Measurements from ENCODE around the gene HADHA.
A peak's percentile ranks its signal among the peaks of the same experiment; 100 is the strongest.

HADHA gene

GRCh38 chr2:26244309-26245230, at the start of gene HADHA, which contains the start of gene HADHB:
HADHA (minus strand) TSS chr2:26244632; CDS start chr2:26244596, 36 bp downstream.
HADHB (plus strand) TSS chr2:26244939; CDS start chr2:26254255, 9,316 bp downstream.
- CTCF ChIA-PET = interaction anchor here (0.9 to 1.5 kb wide), 3 partner anchors 30 to 86 kb away, joined by 3 to 4 read pairs (median 3); no protein-coding TSS in a partner anchor
- peaks cover 5% of the 10 kb centered on the region for H3K36me3 Mint-ChIP-seq
- peak within 1 kb of the TSS; percentile 96 for H3K4me3 Mint-ChIP-seq
- H3K27ac Mint-ChIP-seq = peak within 1 kb of the TSS; percentile 92
- no peaks in the 10 kb centered on the region for H3K27me3 Mint-ChIP-seq
- DNase-seq = peak; percentile 87
- H3K4me1 Mint-ChIP-seq = peaks cover 46% of the 10 kb centered on the region
- no peaks in the 10 kb centered on the region for H3K9me3 Mint-ChIP-seq

GRCh38 chr2:26292646-26293045, 48.2 kb upstream of the HADHA start:
- H3K36me3 Mint-ChIP-seq = peaks cover 11% of the 10 kb centered on the region
- no peaks in the 10 kb centered on the region for H3K4me1 Mint-ChIP-seq
- no peaks in the 10 kb centered on the region for H3K9me3 Mint-ChIP-seq
- peaks cover 19% of the 10 kb centered on the region for H3K27me3 Mint-ChIP-seq
- CTCF ChIA-PET = no interaction called here
- DNase-seq = no peak
- H3K4me3 Mint-ChIP-seq = no peak overlapping the region
- no peak overlapping the region for H3K27ac Mint-ChIP-seq

DNA sequence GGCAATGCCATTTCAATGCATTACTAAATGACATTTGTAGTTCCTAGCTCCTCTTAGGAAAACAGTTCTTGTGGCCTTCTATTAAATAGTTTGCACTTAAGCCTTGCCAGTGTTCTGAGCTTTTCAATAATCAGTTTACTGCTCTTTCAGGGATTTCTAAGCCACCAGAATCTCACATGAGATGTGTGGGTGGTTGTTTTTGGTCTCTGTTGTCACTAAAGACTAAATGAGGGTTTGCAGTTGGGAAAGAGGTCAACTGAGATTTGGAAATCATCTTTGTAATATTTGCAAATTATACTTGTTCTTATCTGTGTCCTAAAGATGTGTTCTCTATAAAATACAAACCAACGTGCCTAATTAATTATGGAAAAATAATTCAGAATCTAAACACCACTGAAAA, 45.6 kb upstream of the HADHA start:
- CTCF ChIA-PET = no interaction called here
- no peaks in the 10 kb centered on the region for H3K9me3 Mint-ChIP-seq
- no peaks in the 10 kb centered on the region for H3K4me1 Mint-ChIP-seq
- no peak overlapping the region for H3K4me3 Mint-ChIP-seq
- peaks cover 1% of the 10 kb centered on the region for H3K27me3 Mint-ChIP-seq
- no peak for DNase-seq
- peaks cover 25% of the 10 kb centered on the region for H3K36me3 Mint-ChIP-seq
- H3K27ac Mint-ChIP-seq = no peak overlapping the region

DNA sequence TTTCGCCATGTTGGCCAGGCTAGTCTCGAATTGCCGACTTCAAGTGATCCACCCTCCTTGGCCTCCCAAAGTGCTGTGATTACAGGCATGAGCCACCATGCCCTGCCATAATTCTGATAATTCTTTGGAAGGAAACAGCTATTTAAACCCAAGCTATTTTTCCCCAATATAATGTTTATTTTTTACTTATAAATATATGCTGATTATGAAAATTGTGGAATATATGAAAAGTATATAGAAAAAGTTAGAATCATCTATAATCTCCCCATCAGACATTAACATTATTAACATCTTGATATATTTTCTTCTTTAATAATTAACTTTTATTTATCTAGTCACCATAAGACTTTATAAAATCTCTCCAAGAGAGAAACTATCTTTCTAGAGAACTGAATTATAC, 41.5 kb upstream of the HADHA start:
- peaks cover 43% of the 10 kb centered on the region for H3K36me3 Mint-ChIP-seq
- no peak for DNase-seq

DNA sequence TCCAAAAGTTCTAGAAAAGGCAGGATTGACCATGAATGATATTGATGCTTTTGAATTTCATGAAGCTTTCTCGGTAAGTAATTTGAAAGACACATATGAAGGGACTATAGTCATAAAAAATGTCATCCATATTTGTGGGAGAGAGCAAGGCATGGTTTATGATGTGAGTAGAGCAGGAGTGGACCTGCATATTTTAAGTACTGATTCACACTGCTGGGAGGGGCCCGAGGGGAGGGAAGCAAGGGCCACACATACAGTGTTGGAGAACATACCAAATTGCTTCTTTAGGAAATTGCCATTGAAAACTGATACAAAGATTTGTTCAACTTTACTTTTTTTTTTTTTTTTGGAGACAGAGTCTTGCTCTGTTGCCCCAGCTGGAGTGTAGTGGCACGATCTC, 39.7 kb upstream of the HADHA start:
- CTCF ChIA-PET = no interaction called here
- Mint-ChIP-seq H3K27me3 (no peaks in the 10 kb centered on the region), H3K36me3 (peaks cover 44% of the 10 kb centered on the region), H3K4me3 (no peak overlapping the region), H3K27ac (no peak overlapping the region), H3K9me3 (no peaks in the 10 kb centered on the region), H3K4me1 (no peaks in the 10 kb centered on the region)
- no peak for DNase-seq

More for the DNA sequence above, 41.5 kb upstream of the HADHA start:
- CTCF ChIA-PET = interaction anchor here (0.6 kb wide), 1 partner anchor 121 kb away, joined by 3 read pairs; no protein-coding TSS in a partner anchor
- Mint-ChIP-seq H3K27me3 (no peaks in the 10 kb centered on the region), H3K4me1 (no peaks in the 10 kb centered on the region), H3K4me3 (no peak overlapping the region), H3K9me3 (no peaks in the 10 kb centered on the region), H3K27ac (no peak overlapping the region)

GRCh38 chr2:26283606-26284005, 39.2 kb upstream of the HADHA start:
- no peaks in the 10 kb centered on the region for H3K27me3 Mint-ChIP-seq
- no peaks in the 10 kb centered on the region for H3K9me3 Mint-ChIP-seq
- H3K4me3 Mint-ChIP-seq = no peak overlapping the region
- peaks cover 47% of the 10 kb centered on the region for H3K36me3 Mint-ChIP-seq
- no peak for DNase-seq
- CTCF ChIA-PET = no interaction called here
- peak overlapping the region; percentile 47 for H3K27ac Mint-ChIP-seq
- H3K4me1 Mint-ChIP-seq = no peaks in the 10 kb centered on the region

GRCh38 chr2:26281226-26281625, 36.8 kb upstream of the HADHA start:
- CTCF ChIA-PET = no interaction called here
- H3K27me3 Mint-ChIP-seq = no peaks in the 10 kb centered on the region
- DNase-seq = no peak
- H3K9me3 Mint-ChIP-seq = no peaks in the 10 kb centered on the region
- no peak overlapping the region for H3K27ac Mint-ChIP-seq
- H3K4me3 Mint-ChIP-seq = no peak overlapping the region
- peaks cover 35% of the 10 kb centered on the region for H3K36me3 Mint-ChIP-seq
- no peaks in the 10 kb centered on the region for H3K4me1 Mint-ChIP-seq

DNA sequence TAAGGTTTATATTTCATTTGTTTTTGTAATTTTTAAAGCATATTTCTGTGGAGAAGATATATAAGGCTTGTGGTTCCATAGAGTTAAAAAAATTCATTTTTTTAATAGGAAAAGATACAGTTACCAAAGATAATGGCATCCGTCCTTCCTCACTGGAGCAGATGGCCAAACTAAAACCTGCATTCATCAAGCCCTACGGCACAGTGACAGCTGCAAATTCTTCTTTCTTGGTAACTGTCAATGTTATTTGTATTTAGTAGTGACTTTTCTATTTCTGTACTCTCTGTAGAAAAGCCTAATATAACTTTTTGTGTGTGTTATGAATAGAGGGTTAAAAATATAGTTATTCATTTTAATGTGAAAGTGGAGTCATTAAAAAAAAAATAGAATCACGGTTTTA, 35.5 kb upstream of the HADHA start:
- H3K36me3 Mint-ChIP-seq = peaks cover 29% of the 10 kb centered on the region
- H3K9me3 Mint-ChIP-seq = no peaks in the 10 kb centered on the region
- CTCF ChIA-PET = no interaction called here
- H3K27me3 Mint-ChIP-seq = no peaks in the 10 kb centered on the region
- no peak overlapping the region for H3K4me3 Mint-ChIP-seq
- no peak for DNase-seq
- H3K27ac Mint-ChIP-seq = no peak overlapping the region
- no peaks in the 10 kb centered on the region for H3K4me1 Mint-ChIP-seq

DNA sequence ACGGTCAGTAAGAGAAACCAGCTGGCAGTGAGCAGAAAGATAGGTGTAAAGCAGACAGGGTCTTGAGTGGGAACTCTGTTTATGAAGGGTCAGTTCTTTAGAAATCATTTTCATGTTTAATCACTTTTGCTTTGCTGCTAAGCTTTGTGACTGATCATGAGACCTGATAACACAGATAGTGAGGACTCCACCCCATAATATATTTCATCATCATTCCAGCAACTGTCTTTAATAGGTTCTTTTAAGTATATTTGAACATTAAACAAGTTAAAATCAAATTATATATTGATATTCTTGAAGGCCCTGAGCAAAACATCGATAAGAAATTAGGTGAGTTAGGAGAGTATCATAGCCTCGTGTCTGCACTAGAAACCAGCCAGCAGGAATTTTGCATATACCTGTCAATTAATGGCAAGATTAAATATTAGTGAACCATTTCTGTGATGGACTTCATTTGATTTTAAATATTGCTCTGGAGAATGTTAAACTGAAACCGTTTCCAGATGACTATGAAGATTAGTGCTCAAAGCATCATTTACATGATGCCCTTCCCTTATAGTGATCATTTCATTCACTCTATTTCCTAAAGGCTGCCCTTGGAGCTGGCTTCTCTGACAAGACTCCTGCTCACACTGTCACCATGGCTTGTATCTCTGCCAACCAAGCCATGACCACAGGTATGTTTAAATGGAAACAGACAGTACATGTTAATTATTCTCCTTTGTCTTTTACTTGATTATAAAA, 32.2 kb upstream of the HADHA start:
- Mint-ChIP-seq H3K9me3 (no peaks in the 10 kb centered on the region), H3K4me1 (peaks cover 2% of the 10 kb centered on the region), H3K27ac (no peak overlapping the region), H3K4me3 (no peak overlapping the region), H3K36me3 (peaks cover 21% of the 10 kb centered on the region), H3K27me3 (no peaks in the 10 kb centered on the region)
- CTCF ChIA-PET = interaction anchor here (0.5 kb wide), 1 partner anchor 126 kb away, joined by 3 read pairs; no protein-coding TSS in a partner anchor
- DNase-seq = no peak

- Mint-ChIP-seq H3K36me3 (peaks cover 11% of the 10 kb centered on the region), H3K4me3 (no peak overlapping the region), H3K9me3 (no peaks in the 10 kb centered on the region), H3K4me1 (peaks cover 2% of the 10 kb centered on the region), H3K27ac (no peak overlapping the region), H3K27me3 (no peaks in the 10 kb centered on the region)
- no peak for DNase-seq
- CTCF ChIA-PET = interaction anchor here (0.7 to 1.4 kb wide), 3 partner anchors 29 to 42 kb away, joined by 3 read pairs; partner anchors contain the start of genes HADHA and HADHB
Measured at GRCh38 chr2:26274058-26274613, 29.7 kb upstream of the HADHA start.

DNA sequence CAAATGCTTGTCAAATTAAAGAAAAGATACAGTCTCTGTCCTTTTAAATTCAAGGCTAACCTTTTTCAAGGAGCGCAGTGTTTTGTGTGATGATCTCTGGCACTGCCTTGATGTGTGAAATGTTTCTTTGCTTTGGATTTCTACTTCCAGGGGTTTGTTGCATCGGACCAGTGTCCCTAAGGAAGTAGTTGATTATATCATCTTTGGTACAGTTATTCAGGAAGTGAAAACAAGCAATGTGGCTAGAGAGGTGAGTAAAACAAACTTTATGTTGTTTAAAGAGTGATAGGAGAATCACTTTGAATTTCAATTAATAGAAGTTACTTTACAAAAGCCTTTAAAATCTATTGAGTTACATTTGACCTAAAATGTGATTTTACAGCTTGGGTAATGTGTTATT, 29.1 kb upstream of the HADHA start:
- CTCF ChIA-PET = interaction anchor here (1.4 kb wide), 1 partner anchor 30 kb away, joined by 3 read pairs; no protein-coding TSS in a partner anchor
- H3K36me3 Mint-ChIP-seq = peaks cover 8% of the 10 kb centered on the region
- H3K9me3 Mint-ChIP-seq = no peaks in the 10 kb centered on the region
- H3K27me3 Mint-ChIP-seq = no peaks in the 10 kb centered on the region
- peaks cover 2% of the 10 kb centered on the region for H3K4me1 Mint-ChIP-seq
- no peak for DNase-seq
- H3K4me3 Mint-ChIP-seq = no peak overlapping the region
- H3K27ac Mint-ChIP-seq = peak overlapping the region; percentile 17

DNA sequence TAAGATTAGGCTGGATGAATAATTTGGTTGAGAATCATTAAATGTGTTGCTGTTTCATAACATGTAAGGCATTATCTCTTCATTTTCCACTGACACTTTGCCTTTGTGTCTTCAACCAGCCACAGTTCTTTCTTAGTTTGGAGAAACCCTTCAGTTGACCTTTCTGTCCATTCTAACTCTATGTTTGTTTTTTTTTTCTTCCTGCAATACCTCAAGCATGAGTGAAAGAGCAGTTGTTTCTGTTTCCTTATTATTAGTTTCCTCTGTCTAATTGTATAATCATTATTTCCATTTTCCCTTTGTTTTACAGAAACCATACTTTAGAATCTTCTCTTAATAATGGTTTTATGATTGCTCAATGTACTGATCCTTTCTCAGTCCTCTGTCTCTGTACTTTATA, 25.9 kb upstream of the HADHA start:
- H3K4me1 Mint-ChIP-seq = peaks cover 2% of the 10 kb centered on the region
- CTCF ChIA-PET = no interaction called here

DNA sequence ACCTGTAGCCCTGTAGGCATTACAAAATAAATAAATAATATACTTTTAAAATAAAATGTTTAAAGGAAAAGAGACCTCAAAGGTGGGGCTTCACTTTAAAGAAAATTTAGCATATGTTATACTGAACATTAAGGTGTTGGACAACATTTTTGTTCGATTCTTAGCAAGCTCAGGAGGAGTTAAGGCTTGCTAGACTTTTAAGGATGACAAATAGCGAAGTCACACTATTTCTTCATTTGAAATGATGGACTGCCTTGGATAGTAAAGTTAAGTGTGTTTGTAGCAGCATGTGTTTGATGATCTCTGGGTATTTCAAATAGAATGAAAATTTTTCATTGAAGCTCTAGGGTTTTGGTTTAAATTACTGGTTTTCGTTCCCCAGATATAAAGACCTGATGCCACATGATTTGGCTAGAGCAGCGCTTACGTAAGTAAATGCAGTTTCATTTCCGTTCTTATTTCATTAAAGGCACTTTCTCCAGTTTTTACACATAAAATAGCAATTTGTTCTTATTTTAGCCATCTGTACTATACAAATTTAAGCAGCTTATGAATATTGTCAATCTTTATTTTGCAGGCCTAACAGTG, 25.2 kb upstream of the HADHA start:
- no peak overlapping the region for H3K4me3 Mint-ChIP-seq
- no peaks in the 10 kb centered on the region for H3K9me3 Mint-ChIP-seq
- peaks cover 2% of the 10 kb centered on the region for H3K4me1 Mint-ChIP-seq
- CTCF ChIA-PET = no interaction called here
- H3K27me3 Mint-ChIP-seq = no peaks in the 10 kb centered on the region
- H3K27ac Mint-ChIP-seq = no peak overlapping the region
- H3K36me3 Mint-ChIP-seq = peaks cover 16% of the 10 kb centered on the region
- no peak for DNase-seq

More for the DNA sequence above, 25.9 kb upstream of the HADHA start:
- Mint-ChIP-seq H3K36me3 (peaks cover 16% of the 10 kb centered on the region), H3K4me3 (no peak overlapping the region), H3K9me3 (no peaks in the 10 kb centered on the region), H3K27ac (no peak overlapping the region), H3K27me3 (no peaks in the 10 kb centered on the region)
- no peak for DNase-seq
